Measurements from ENCODE around the gene CDCA7.
"Not testable (repeated sequence)": the region's sequence is repeated elsewhere in the genome, so short reads cannot be mapped to it uniquely, and the experiment has no call there.

The CDCA7 gene

GRCh38 chr2:173354582-173355131 lies at the start of gene CDCA7:
TSS of gene CDCA7 (plus strand) at chr2:173354872. CDS start at chr2:173354964, 92 bp downstream.
- no peak for DNase-seq (ENCODE audit: low spot score)

GRCh38 chr2:173305303-173305702 lies 49.4 kb upstream of the CDCA7 start:
- no peak for DNase-seq (ENCODE audit: low spot score)

- peak; percentile 20 for DNase-seq (ENCODE audit: low spot score)
Measured at GRCh38 chr2:173307293-173307692, 47.4 kb upstream of the CDCA7 start.

GRCh38 chr2:173309370-173309769 lies 45.3 kb upstream of the CDCA7 start:
- not testable (repeated sequence) for DNase-seq (ENCODE audit: low spot score)

- DNase-seq (ENCODE audit: low spot score), result no peak
Measured at GRCh38 chr2:173311844-173312606, 42.6 kb upstream of the CDCA7 start.

GRCh38 chr2:173323371-173323770 lies 31.3 kb upstream of the CDCA7 start:
- no peak for DNase-seq (ENCODE audit: low spot score)

GRCh38 chr2:173326806-173327205 lies 27.9 kb upstream of the CDCA7 start:
- DNase-seq (ENCODE audit: low spot score), result no peak

GRCh38 chr2:173327421-173327820 lies 27.3 kb upstream of the CDCA7 start:
- DNase-seq (ENCODE audit: low spot score), result no peak

GRCh38 chr2:173333003-173333402 lies 21.7 kb upstream of the CDCA7 start:
- not testable (repeated sequence) for DNase-seq (ENCODE audit: low spot score)

- DNase-seq (ENCODE audit: low spot score), result no peak
Measured at GRCh38 chr2:173339807-173340206, 14.9 kb upstream of the CDCA7 start.

GRCh38 chr2:173343921-173344320 lies 10.8 kb upstream of the CDCA7 start:
- DNase-seq (ENCODE audit: low spot score), result no peak

GRCh38 chr2:173346035-173346434 lies 8.6 kb upstream of the CDCA7 start:
- DNase-seq (ENCODE audit: low spot score), result no peak

- no peak for DNase-seq (ENCODE audit: low spot score)
Measured at GRCh38 chr2:173347305-173348168, 7.1 kb upstream of the CDCA7 start.

GRCh38 chr2:173349287-173349686 lies 5.4 kb upstream of the CDCA7 start:
- DNase-seq (ENCODE audit: low spot score), result no peak

- DNase-seq (ENCODE audit: low spot score), result no peak
Measured at GRCh38 chr2:173350383-173350782, 4.3 kb upstream of the CDCA7 start.

GRCh38 chr2:173351879-173352278 lies 2.8 kb upstream of the CDCA7 start:
- no peak for DNase-seq (ENCODE audit: low spot score)

GRCh38 chr2:173353556-173353955 lies 1.1 kb upstream of the CDCA7 start:
- DNase-seq (ENCODE audit: low spot score), result no peak

- no peak for DNase-seq (ENCODE audit: low spot score)
Measured at GRCh38 chr2:173354073-173354581, 545 bp upstream of the CDCA7 start.

GRCh38 chr2:173355132-173355865 lies 627 bp downstream of the CDCA7 start:
- DNase-seq (ENCODE audit: low spot score), result no peak

- DNase-seq (ENCODE audit: low spot score), result no peak
Measured at GRCh38 chr2:173355866-173356508, 1.3 kb downstream of the CDCA7 start.

GRCh38 chr2:173357346-173357745 lies 2.7 kb downstream of the CDCA7 start:
- no peak for DNase-seq (ENCODE audit: low spot score)

Data from pons (tissue), 1 donor.